Hepatocyte (in vitro differentiated cells): ENCODE results near the gene SWSAP1.

Source experiments
- CTCF ChIP-seq: fragments of 200-600 bp; sonication (generic); IDR thresholded peaks from 2 replicates; pipeline ENCODE4 v1.5.1; 2016; ENCODE audit warnings: antibody characterized with exemption, mild to moderate bottlenecking; ENCODE audit not compliant: poor library complexity
- EZH2 ChIP-seq: fragments of 200-600 bp; sonication (generic); IDR thresholded peaks from 2 replicates; pipeline ENCODE4 v1.6.1; 2016; ENCODE audit warnings: antibody characterized with exemption, mild to moderate bottlenecking, borderline replicate concordance
- EZH2phosphoT487 ChIP-seq: fragments of 200-600 bp; sonication (generic); IDR thresholded peaks from one replicate; pipeline ENCODE4 v1.6.1; 2018; ENCODE audit warnings: antibody characterized with exemption, mild to moderate bottlenecking, low read depth, moderate library complexity; ENCODE audit not compliant: unreplicated experiment, severe bottlenecking

GRCh38 chr19:11339254-11340098 lies 35.0 kb upstream of the SWSAP1 start, which contains the start of gene RAB3D:
- TF ChIP-seq EZH2phosphoT487 = no peak
- TF ChIP-seq CTCF = no peak
- no peak for TF ChIP-seq EZH2
